HG02571 (cell line): ENCODE results near the gene ANKMY2.
A peak's percentile ranks its signal among the peaks of the same experiment; 100 is the strongest.
"Not testable (repeated sequence)": the region's sequence is repeated elsewhere in the genome, so short reads cannot be mapped to it uniquely, and the experiment has no call there.

Experiments
- ATAC-seq: cut with Tn5 transposase; IDR thresholded peaks from one replicate; pipeline ENCODE4 v1.9.1; 2021; ENCODE audit warnings: mild to moderate bottlenecking, moderate library complexity; ENCODE audit not compliant: unreplicated experiment

Gene ANKMY2

GRCh38 chr7:16627236-16627635, 18.3 kb downstream of the ANKMY2 start:
- no peak for ATAC-seq

- ATAC-seq: no peak
Observed at GRCh38 chr7:16626388-16626787, 19.2 kb downstream of the ANKMY2 start.

- ATAC-seq: peak; percentile 78
Observed at GRCh38 chr7:16619979-16620408, 25.6 kb downstream of the ANKMY2 start.

GRCh38 chr7:16616542-16616941, 29.0 kb downstream of the ANKMY2 start:
- ATAC-seq: no peak

GRCh38 chr7:16616122-16616521, 29.4 kb downstream of the ANKMY2 start:
- no peak for ATAC-seq

GRCh38 chr7:16615228-16615627, 30.3 kb downstream of the ANKMY2 start:
- ATAC-seq: no peak

- no peak for ATAC-seq
Observed at GRCh38 chr7:16611711-16612110, 33.8 kb downstream of the ANKMY2 start.

- no peak for ATAC-seq
Observed at GRCh38 chr7:16609842-16610450, 35.6 kb downstream of the ANKMY2 start.

- no peak for ATAC-seq
Observed at GRCh38 chr7:16606704-16607103, 38.9 kb downstream of the ANKMY2 start.

- ATAC-seq: no peak
Observed at GRCh38 chr7:16604054-16604453, 41.5 kb downstream of the ANKMY2 start.

- no peak for ATAC-seq
Observed at GRCh38 chr7:16603633-16604032, 41.9 kb downstream of the ANKMY2 start.

- ATAC-seq: no peak
Observed at GRCh38 chr7:16599860-16600259, 45.7 kb downstream of the ANKMY2 start.

GRCh38 chr7:16598015-16598414, 47.5 kb downstream of the ANKMY2 start:
- no peak for ATAC-seq

- not testable (repeated sequence) for ATAC-seq
Observed at GRCh38 chr7:16595596-16595995, 50.0 kb downstream of the ANKMY2 start.

- no peak for ATAC-seq
Observed at GRCh38 chr7:16594676-16595075, 50.9 kb downstream of the ANKMY2 start.

GRCh38 chr7:16594061-16594460, 51.5 kb downstream of the ANKMY2 start:
- no peak for ATAC-seq

GRCh38 chr7:16592395-16592794, 53.2 kb downstream of the ANKMY2 start:
- no peak for ATAC-seq

GRCh38 chr7:16590424-16590823, 55.1 kb downstream of the ANKMY2 start:
- no peak for ATAC-seq

- ATAC-seq: no peak
Observed at GRCh38 chr7:16589881-16590280, 55.7 kb downstream of the ANKMY2 start.

GRCh38 chr7:16587790-16588189, 57.8 kb downstream of the ANKMY2 start:
- ATAC-seq: no peak

GRCh38 chr7:16587129-16587528, 58.4 kb downstream of the ANKMY2 start:
- ATAC-seq: no peak

GRCh38 chr7:16586081-16586874, 59.3 kb downstream of the ANKMY2 start:
- no peak for ATAC-seq
